GM23248 (cell line): Measurements from ENCODE around the gene TMEM121B.

Experiments
- EZH2 ChIP-seq: fragments of 200-600 bp; sonication (generic); IDR thresholded peaks from 2 replicates; pipeline ENCODE4 v1.6.1; 2018; ENCODE audit warnings: antibody characterized with exemption, mild to moderate bottlenecking; ENCODE audit not compliant: insufficient read depth, poor library complexity, severe bottlenecking
- EZH2phosphoT487 ChIP-seq: fragments of 200-600 bp; sonication (generic); IDR thresholded peaks from 2 replicates; pipeline ENCODE4 v1.6.1; 2018; ENCODE audit warnings: antibody characterized with exemption, moderate library complexity, mild to moderate bottlenecking, low read depth; ENCODE audit not compliant: insufficient read depth

- no peak for TF ChIP-seq EZH2phosphoT487
- TF ChIP-seq EZH2: no peak
Observed at GRCh38 chr22:17120281-17120680, 879 bp downstream of the TMEM121B start.
